NCI-H2107 treated with DMSO at 0.1 percent for 48 hours (cell line): Measurements from ENCODE around the gene RREB1.

Experiments
- DNase-seq: peaks from one replicate; lab custom pipeline; 2025; ENCODE audit not compliant: unreplicated experiment; lab: John Stamatoyannopoulos, UW

Gene RREB1

DNA sequence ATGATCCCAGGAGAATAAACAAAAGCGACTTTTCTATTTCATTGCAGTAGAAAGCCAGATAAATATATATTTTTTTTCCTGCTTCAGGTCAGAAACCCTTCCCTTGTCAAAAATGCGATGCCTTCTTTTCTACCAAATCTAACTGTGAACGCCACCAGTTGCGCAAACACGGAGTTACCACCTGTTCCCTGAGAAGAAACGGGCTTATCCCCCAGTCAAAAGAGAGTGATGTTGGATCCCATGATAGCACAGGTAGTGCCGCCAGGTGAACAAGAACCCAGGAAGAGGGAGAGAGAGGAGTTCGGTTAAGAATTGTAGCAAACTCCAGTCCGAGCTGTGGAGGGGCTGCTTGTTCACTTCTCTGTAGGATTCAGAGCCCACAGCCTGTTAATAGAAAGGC is 132.6 kb downstream of the RREB1 start:
- no peak for DNase-seq

DNA sequence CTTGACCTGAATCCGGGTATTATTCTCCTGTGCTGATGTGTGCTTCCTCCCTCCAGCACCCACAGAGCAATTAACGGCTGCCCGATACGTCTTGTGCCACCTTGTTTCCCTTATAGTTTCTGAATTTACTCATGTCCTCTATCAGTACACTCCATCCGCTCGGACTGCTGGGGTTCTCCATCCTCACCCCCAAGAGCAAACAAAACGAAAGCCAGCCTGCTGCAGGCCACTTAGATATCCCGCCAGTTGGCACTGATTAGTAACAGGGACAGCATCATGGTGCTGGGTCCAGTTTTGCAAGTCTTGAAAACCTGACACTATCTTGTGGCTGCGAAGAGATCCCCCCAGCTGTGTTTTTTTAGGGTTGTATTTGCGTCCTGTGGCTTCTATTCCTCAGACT is 133.4 kb downstream of the RREB1 start:
- DNase-seq = no peak

DNA sequence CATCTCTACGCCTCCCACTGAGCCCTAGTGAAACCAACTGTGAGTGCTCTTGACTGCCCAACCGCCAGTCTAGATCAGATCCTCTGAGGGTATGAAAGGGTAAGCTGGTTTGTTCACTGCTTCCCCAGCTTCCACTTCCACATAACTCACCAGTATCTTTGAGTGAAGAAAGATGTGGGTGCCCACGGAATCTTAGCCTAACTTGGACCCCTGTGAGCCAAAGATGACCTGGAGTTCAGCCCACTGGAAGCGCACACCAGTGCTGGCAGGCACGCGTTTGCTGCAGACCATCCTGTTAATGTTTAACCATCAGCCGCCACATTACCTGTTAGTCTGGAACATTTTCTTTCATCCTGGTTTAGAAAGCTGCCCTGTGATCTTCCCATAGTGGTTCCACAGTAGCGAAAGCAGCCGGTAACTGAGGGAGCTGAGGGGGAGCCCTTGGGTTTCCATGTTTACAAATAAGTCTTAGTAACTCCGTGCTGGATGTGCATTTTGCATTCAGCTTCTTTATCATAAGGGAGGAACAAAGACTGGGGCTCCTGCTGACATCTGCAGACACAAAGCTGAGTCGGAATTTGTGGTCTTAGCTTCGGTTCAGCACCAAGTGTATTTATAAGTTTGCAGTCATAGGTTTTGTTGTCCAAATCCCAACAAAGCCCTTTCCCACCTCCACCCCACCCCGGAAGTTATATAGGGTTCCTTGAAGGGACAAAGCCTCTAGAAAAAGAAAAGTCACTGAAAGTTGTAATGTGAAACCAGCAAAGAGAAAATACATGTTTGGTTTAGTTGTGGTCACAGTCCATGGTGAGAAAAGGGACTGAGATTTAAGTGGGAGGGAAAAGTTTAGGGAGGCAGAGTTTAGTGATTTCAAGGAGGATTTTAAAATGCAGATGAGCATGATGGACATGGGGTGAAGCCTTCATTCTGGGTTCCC is 134.2 kb downstream of the RREB1 start:
- no peak for DNase-seq

DNA sequence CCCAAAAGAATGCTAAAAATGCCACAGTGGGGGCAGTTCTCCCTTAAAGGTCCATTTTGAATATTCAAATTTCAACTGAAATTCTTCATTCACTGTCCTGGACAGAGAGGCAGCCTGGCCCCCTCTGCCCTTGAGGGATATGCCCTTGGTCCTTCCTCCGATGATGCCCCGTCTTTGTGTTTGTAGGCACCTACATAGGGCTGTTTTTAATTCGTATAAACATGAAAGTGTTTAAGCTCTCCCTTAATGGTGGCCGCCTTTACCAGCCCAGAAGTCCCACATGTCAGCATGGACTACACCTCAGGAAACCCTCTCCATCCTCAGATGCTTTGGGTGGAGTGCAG is 135.0 kb downstream of the RREB1 start:
- DNase-seq = no peak

DNA sequence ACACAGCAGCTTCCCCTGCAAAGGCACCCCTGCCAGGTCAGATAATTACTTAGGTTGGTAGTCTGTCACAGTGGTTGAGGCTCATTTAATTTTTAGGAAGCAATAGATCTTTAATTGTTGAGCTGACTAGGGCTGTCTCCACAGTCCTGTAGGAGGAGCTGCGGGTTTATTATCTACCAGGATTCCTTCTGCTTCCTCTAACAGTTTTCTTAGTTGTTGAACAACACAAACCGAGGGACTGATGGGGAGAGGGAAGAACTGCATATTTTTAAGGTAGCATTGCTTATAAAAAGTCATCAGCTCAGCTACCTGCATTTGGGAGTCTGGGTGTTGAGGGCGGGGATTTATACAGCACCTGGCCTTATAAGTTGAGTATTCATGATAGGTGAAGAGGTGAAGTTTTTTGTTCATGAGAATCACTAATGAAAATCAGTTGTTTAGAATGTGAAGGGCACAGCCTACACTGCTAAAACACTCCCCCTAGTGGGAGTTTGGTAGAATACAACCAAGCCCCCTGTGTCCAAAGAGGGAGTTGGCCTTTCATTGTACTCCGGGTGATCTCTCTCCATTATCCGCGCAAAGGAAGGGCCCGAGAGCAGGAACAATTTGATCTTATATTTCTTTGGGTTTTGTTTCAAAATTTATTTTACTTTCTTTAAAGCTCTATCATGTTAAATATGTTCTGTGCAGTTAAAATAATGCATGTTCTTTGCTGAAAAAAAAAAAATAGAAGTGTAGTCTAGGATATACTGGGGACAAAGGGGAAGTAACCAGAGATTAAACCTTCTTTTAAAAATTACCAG is 135.6 kb downstream of the RREB1 start:
- DNase-seq = peak; percentile 35

DNA sequence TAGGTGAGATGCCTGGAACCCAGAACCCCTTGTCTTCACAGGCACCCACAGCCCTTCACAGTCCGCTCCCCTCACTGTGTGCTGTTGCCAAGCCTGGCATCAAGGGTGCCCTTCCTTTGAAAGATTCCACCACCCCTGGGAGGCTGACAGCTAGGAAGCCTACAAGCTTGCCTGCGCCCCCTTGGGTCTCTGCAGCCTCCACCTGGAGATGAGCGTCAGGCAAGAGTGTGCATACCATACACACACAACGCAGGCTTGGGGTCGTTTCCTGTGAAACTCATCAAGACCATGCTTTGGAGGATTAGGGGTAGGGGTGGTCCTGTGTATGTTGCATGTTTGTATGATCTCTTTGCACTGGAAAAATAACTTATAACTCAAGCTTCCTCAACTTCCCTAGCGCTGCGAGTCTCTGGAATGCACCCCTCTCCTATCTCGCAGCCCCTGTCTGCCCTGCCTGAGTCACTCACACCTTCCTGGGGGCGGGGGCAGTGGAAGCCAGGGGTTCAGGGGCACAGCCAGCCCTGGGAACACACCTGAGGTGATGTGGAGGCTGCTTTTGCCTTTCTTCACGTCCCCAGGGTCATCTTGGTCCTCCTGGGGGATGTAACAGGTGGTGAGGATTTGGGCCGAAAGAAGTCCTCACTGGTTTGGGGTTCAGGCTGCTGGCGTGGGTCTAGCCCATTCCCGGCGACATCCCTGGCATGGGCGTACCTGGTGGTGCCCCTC is 138.1 kb downstream of the RREB1 start:
- no peak for DNase-seq

DNA sequence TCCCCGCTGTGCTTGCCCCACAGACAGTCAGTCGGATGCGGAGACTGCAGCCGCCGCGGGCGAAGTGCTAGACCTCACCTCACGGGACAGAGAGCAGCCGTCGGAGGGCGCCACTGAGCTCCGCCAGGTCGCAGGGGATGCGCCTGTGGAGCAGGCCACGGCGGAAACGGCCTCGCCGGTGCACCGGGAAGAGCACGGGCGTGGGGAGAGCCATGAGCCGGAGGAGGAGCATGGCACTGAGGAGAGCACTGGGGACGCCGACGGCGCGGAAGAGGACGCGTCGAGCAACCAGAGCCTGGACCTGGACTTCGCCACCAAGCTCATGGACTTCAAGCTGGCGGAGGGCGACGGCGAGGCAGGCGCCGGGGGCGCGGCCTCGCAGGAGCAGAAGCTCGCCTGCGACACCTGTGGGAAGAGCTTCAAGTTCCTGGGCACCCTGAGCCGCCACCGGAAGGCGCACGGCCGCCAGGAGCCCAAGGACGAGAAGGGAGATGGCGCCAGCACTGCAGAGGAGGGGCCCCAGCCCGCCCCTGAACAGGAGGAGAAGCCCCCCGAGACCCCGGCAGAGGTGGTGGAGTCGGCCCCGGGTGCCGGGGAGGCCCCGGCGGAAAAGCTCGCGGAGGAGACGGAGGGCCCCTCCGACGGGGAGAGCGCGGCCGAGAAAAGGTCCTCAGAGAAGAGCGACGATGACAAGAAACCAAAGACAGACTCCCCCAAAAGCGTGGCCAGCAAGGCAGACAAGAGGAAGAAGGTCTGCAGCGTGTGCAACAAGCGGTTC is 138.8 kb downstream of the RREB1 start:
- DNase-seq = no peak

DNA sequence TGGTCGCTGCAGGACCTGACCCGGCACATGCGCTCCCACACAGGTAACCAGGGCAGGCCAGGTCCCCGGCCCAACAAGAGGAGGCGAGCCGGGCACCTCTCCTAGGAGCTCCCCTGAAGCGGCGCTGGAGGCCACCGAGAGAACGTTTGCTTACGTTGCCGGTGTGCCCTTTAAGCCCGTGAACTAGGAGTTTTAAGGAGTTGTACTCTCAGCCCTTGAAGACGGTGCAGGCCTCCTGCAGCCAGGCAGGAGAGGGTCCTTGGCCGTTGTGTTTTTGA is 139.4 kb downstream of the RREB1 start:
- no peak for DNase-seq

DNA sequence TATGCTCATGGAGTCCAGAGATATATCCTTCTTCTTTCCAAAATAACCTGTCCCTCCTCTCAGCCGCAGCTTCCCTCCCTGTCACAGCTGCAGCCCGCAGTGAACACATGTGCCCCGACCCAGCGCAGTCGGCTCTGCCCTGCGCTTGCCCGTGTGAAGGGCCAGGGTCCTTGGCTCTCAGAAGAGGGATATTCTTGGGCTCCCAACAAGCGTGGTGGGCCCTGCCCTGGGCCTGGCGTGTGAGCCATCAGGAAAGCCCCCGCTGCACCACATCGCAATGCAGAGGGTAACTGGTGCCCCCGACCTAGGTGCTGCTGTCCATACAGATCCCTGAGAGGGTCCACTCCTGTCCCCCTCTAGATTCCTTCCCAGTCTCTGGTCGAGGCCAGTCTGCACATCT is 140.1 kb downstream of the RREB1 start:
- no peak for DNase-seq

DNA sequence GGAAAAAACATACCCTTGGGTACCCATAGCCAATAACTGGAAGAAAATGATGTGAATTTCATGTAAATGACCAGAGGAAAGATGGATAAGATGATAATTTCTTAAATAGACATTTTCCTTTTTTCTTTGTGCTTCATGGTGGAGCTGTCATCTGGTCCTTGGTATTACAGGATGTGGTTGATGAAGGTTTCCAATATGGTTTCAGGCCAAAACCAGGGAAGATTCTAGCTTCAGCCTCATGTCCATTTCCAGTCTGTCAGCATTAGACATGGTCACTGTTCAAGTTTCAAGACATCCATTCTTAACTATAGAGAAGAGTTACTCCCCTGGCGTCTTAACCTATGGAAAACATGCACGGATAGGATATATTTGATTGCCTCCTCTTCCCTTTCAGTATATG is 141.6 kb downstream of the RREB1 start:
- DNase-seq = no peak

DNA sequence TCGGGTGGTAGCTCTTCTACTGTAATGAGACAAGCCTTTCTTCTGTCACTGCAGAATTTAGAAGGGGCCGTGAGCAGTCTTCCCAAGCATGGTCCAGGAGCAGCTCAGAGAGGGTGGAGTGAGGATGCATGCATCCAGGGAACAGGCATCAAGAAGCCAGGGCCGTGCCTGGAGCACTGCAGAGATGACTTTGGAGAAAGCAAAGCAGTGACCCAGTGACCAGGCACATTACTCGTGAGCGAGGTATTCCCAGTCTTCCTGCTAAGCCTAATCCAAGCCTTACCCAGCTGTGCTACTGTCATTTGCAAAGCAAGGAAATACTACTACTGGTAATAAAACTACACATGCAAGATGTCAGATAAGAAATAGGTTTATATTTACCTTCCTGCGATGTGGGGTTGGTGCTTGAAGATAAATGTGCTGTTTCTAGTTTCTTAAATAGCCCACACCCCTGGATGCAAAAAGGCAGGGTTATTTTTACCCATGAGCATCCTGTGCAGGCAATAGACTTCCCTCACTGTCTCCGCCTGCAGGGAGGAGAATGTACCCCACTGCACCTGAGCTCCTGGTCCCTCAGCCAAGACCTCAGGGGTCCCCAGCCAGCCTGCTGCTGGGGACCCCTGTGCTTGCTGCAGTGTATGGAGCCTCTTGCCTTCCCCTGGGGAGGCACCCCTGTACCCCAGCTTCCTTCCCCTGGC is 142.3 kb downstream of the RREB1 start:
- DNase-seq = no peak

DNA sequence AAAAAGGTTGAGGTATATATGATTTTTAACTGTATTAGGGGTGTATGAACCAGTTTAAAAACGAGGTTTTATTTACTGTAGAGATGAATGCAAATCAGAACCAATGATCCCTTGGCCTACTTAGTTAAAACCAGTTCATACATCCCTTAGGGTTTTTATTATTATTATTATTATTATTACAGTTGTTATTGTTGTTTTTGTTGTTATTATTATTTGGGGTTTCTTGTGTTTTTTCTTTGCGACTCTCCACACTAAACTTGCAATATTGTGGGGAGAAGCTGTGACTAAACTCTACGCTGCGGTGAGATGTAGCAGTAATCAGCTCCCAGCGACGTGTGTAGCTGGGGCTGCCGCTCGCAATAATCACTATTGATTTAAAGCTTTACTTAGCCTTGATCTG is 143.1 kb downstream of the RREB1 start:
- DNase-seq = no peak

DNA sequence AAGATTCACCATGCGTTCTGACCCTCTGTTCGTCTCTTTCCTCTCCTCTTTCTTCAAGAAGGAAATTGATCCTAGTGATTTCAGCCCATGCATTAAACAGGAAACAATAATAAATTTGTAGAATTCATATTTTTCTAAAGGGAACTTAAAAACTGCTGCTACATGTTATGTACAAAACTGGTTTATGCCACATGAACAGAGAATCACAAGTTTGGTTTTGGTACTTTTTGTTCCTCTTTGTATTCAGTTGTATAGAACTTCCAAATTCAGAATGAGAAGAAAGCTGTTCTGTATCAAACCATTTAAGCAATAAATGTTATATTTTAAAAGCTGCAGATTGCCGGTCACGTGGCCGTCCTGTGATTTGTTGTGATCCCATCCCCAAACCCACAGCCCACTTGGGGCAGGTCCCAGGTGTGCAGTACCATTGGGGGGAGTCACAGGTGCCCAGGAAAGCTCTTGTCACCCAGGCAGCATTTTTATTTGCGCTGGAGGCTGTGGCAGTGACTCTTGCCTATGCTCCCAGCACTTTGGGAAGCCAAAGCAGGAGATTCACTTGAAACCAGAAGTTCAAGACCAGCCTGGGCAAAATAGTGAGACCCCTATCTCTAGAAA is 144.0 kb downstream of the RREB1 start:
- DNase-seq = no peak

DNA sequence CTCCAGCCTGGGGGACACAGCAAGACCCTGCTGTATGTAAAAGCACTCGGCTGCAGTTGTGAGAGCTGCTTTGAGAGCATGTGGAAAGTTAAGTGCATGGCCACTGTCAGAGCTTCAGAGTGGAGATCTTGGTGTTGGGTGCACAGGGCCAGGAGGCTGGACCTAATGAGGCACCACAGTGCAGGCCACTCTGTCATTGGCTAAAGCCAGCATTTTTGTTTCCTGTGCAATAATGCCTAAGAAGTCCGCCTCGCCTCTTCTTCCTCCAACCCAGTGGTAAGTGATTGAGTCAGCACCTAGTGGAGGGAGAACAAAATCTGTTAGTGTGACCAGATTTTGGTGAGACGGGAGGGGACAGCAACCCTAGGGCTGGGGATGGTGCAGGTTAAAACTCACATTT is 144.6 kb downstream of the RREB1 start:
- DNase-seq = no peak

DNA sequence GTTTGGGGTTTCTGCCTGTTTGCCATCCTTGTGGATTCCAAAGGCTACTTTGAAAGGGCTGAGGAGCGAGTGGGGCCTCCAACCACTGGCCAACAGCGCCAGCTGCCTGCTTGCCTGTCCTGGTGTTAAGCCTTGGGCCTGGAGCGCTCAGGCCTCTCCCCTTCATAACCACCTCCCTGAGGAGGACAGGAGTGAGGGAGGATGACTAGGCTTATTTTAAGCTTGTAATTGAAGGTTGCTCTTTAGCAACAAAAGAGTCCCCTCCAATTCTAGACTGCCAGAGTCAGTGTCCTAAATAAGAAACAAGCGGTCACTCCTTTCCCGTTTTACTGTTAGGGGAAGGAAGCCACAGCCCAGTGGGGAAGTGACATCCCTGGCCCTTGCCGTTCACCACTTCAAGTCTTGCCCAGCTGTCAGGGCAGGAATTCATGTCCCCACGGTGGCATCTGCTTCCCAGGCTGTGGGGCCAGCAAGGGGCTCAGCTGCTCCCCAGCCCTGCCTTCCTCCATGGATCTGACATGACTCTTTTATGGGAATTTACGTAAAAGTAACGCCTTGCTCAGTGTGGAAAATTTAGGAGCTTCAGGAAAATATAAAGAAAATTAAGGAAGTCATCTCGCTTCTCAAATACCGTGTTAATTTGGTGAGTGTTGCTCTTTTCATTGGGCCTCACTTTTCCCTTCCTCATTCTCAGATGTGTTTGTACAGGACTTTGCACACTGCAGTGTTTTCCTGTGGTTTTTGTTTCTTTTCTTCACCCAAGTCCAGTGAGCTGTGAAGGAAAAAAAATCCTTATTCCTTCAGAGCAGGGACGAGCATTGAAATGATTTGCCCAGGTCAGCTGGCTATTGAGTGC is 147.4 kb downstream of the RREB1 start:
- no peak for DNase-seq

DNA sequence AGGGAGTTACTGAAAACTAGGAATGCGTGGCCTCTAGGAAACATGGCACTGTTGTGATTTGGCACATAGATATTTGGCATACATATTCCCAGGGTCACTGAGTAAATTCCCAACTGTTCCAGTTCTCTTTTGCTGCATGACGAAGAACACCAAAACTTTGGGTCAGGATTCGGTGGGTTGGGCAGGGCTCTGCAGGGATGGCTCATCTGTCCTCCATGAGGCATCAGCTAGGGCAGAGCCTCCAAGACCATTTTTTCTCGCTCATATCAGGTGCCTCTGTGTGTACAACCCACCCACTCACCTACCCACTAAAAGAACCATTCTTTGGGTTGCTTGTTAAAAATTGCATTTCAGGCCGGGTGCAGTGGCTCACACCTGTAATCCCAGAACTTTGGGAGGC is 148.2 kb downstream of the RREB1 start:
- no peak for DNase-seq

DNA sequence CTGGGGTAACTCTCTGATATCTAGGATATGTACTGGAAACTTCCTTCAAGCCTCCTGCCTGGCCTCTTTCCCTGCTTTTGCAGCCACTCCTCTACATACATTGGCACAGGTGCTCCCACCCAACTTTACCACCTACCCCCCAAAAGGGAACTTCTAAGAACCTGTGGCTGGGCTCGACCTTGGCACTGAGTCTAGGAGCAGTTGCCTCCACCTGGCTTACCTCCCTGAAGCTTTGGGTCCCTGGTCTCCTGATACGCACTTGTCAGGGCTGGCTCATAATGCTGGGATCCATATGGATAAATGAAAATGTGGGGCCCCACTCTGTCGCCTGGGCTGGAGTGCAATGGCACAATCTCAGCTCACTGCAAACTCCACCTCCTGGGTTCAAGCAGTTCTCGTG is 149.0 kb downstream of the RREB1 start:
- DNase-seq = no peak

DNA sequence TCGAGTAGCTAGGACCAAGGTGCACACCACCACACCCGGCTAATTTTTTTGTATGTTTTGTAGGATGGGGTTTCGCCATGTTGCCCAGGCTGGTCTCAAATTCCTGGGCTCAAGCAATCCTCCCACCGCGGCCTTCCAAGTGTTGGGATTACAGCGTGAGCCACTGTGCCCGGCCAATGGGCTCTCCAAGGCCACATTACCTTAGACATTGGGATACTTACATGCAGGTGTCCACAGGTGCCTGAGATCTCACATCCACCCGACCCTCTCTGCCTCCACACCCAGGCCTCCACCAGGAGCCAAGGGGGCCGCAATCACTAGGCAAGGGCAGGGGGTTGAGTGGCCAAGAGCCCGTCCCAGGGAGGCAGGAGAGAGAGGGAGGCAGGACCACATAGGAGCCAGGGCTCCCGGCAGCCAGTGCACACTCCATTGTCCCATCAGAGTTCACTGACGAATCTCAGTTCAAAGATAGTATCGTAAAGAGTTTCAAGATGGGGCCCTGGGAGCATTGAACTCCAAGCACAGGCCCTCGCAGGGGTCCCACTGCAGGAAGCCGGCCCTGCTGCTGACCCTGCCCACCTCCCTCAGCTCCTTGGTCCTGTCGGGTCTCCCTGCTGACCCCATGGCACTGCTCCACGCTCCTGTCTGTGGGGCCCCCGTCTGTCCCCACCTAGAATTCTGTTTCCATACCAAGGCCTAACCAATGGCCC is 149.9 kb downstream of the RREB1 start:
- no peak for DNase-seq
